CD4-positive, alpha-beta memory T cell (primary cell): ENCODE measurements around the gene VEGFC. TPM values are rescaled to one million over a fixed set of nuclear protein-coding genes. Genes with fewer than 3 reads are reported as not detected.

Experiments
- CTCF ChIA-PET: fragments of 350-600 bp; sonication (Branson Sonifier 250); formaldehyde crosslinking; loops from one replicate; lab custom pipeline; 2021; ENCODE audit warnings: inconsistent platforms; ENCODE audit not compliant: partially characterized antibody; lab: Charles Lee
- POLR2A ChIA-PET: fragments of 350-600 bp; sonication (Branson Sonifier 250); formaldehyde crosslinking; loops from one replicate; lab custom pipeline; 2021; ENCODE audit not compliant: partially characterized antibody; lab: Charles Lee
- DNase-seq, 5 donors: peaks; one replicate each; pipeline versions ENCODE4 v3.0.0 to v3.0.0-alpha.2; 2020 to 2022; ENCODE audit warnings: mixed read lengths in 1 of 5
- H3K27ac ChIP-seq: one replicate; pipeline ENCODE4 v1.7.0; 2013; ENCODE audit warnings: low read depth, low read length
- H3K27me3 ChIP-seq: 2 replicates; pipeline ENCODE4 v1.7.0; 2013; ENCODE audit warnings: mild to moderate bottlenecking, low read length, moderate library complexity; ENCODE audit not compliant: insufficient read depth
- H3K36me3 ChIP-seq: 2 replicates; pipeline ENCODE4 v1.7.0; 2013; ENCODE audit warnings: mild to moderate bottlenecking, low read length, moderate library complexity; ENCODE audit not compliant: insufficient read depth
- H3K4me1 ChIP-seq: 2 replicates; pipeline ENCODE4 v1.7.0; 2013; ENCODE audit warnings: mild to moderate bottlenecking, low read length, moderate library complexity; ENCODE audit not compliant: insufficient read depth
- H3K4me3 ChIP-seq, 2 donors: one replicate each; pipeline ENCODE4 v1.7.0; 2013; ENCODE audit warnings: low read length in 2 of 2, mild to moderate bottlenecking in 1 of 2
- H3K9me3 ChIP-seq, 2 donors: one replicate each; pipeline ENCODE4 v1.7.0; 2013; ENCODE audit warnings: low read length in 2 of 2, control low read depth in 1 of 2; ENCODE audit not compliant: control insufficient read depth in 1 of 2
- H3K27ac Mint-ChIP-seq, 7 donors: one replicate each; pipeline ENCODE4 v1.8.0; 2020 to 2021; ENCODE audit warnings: mixed read lengths in 7 of 7, mild to moderate bottlenecking in 6 of 7, inconsistent platforms in 3 of 7, moderate library complexity in 3 of 7
- H3K27me3 Mint-ChIP-seq, 2 donors: one replicate each; pipeline ENCODE4 v1.8.0; 2020 to 2021; ENCODE audit warnings: mixed read lengths in 2 of 2
- H3K36me3 Mint-ChIP-seq, 2 donors: one replicate each; pipeline ENCODE4 v1.8.0; 2020 to 2021; ENCODE audit warnings: mixed read lengths in 2 of 2, inconsistent platforms in 1 of 2, mild to moderate bottlenecking in 1 of 2
- H3K4me1 Mint-ChIP-seq, 4 donors: one replicate each; pipeline ENCODE4 v1.8.0; 2020 to 2021; ENCODE audit warnings: mixed read lengths in 4 of 4, mild to moderate bottlenecking in 1 of 4
- H3K4me3 Mint-ChIP-seq, 8 donors: one replicate each; pipeline ENCODE4 v1.8.0; 2020 to 2021; ENCODE audit warnings: mixed read lengths in 8 of 8, mild to moderate bottlenecking in 7 of 8, moderate library complexity in 6 of 8, inconsistent platforms in 3 of 8
- H3K9me3 Mint-ChIP-seq, 8 donors: one replicate each; pipeline ENCODE4 v1.8.0; 2020 to 2021; ENCODE audit warnings: mixed read lengths in 8 of 8, mild to moderate bottlenecking in 5 of 8, inconsistent platforms in 3 of 8, moderate library complexity in 1 of 8
- intact Hi-C: fragments of 100-400 bp; cut with micrococcal nuclease; formaldehyde crosslinking; loops from one replicate; pipeline ENCODE4 v1.15.1; 2023
- polyA plus RNA-seq, 2 donors: library from polyadenylated mRNA; unstranded; fragments of 300-500 nt; fragmentation: Illumina TruSeq; gene quantifications; one replicate each; pipeline ENCODE4 v1.2.3, GENCODE V29; 2021
- total RNA-seq, 2 experiments: library from RNA; stranded (reverse); gene quantifications; one replicate each; pipeline ENCODE4 v1.2.3, GENCODE V29; 2021

Gene VEGFC
- total and polyA plus RNA-seq, 4 experiments from 2014 or later, result not detected

DNA sequence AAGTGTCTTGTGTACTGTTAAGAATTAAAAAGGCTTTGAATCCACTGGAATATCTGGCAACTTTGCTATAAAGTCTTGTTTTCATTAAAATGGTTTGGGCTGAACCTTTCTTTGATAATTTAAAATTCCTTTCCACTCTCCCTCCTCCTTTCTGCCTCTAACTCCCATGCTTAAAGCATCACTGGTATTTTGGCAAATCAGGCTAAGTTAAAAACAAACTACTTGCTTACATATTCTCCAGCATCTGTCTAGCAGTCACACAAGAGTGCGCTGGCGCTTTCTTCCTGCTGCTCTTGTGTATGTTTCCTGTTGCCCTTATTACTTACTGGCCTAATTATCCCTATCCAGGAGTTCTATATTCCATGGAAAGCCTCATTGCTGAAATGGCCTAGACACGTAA is 136.6 kb downstream of the VEGFC start:
- H3K27me3 Mint-ChIP-seq, result no peaks in the 10 kb centered on the region
- CTCF ChIA-PET, result no interaction called here
- intact Hi-C loops, result no loop called here

DNA sequence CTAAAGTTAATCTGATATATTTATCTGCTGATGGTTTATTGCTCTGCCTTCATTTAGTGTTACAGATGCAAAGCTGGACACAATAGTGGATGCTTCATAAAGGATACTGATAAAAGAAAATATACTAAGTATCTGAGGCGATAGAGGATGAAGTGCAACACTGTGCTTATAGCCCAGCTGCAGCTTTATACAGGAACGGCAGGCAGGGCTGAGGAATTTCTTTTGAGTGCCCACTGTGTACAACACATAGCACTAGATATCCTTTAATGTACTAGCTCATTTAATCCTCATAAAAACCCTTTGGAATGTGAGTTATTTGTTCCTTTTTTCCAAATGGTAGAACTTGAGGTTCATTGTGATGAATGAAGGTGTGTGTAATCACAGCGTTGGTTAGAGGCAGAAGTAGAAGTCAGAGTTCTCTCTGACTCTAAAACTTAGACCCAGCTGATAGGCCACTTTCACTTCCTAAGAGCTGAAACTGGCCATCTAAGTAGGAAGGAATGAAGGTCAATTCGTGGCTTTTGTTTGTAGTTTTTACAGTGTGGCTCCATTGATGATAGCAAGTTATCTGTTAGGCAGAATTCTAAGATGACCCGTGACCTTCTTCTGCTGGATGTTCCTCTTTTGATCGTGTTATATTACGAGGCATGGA is 138.0 kb downstream of the VEGFC start:
- H3K36me3 Mint-ChIP-seq, result no peaks in the 10 kb centered on the region
- H3K4me3 ChIP-seq, result no peak overlapping the region
- H3K27me3 ChIP-seq, result no peaks in the 10 kb centered on the region
- no peaks in the 10 kb centered on the region for H3K36me3 ChIP-seq
- no peak overlapping the region for H3K27ac Mint-ChIP-seq
- POLR2A ChIA-PET, result no interaction called here
- CTCF ChIA-PET, result no interaction called here
- no peak for DNase-seq
- intact Hi-C loops, result no loop called here
- H3K4me1 Mint-ChIP-seq, result no peaks in the 10 kb centered on the region
- no peak overlapping the region for H3K4me3 Mint-ChIP-seq
- no peaks in the 10 kb centered on the region for H3K9me3 ChIP-seq
- no peak overlapping the region for H3K27ac ChIP-seq
- no peaks in the 10 kb centered on the region for H3K4me1 ChIP-seq
- no peaks in the 10 kb centered on the region for H3K27me3 Mint-ChIP-seq
- peaks cover 0 to 7% (median 3%) of the 10 kb centered on the region in 8 donors for H3K9me3 Mint-ChIP-seq

More for the DNA sequence above, 136.6 kb downstream of the VEGFC start:
- Mint-ChIP-seq H3K36me3 (no peaks in the 10 kb centered on the region), H3K4me1 (no peaks in the 10 kb centered on the region), H3K9me3 (peaks cover 0 to 6% (median 4%) of the 10 kb centered on the region in 8 donors), H3K27ac (no peak overlapping the region), H3K4me3 (no peak overlapping the region)
- Histone ChIP-seq H3K4me3 (no peak overlapping the region), H3K36me3 (no peaks in the 10 kb centered on the region), H3K4me1 (no peaks in the 10 kb centered on the region), H3K27ac (no peak overlapping the region), H3K9me3 (no peaks in the 10 kb centered on the region), H3K27me3 (no peaks in the 10 kb centered on the region)
- DNase-seq, result no peak
- POLR2A ChIA-PET, result no interaction called here

DNA sequence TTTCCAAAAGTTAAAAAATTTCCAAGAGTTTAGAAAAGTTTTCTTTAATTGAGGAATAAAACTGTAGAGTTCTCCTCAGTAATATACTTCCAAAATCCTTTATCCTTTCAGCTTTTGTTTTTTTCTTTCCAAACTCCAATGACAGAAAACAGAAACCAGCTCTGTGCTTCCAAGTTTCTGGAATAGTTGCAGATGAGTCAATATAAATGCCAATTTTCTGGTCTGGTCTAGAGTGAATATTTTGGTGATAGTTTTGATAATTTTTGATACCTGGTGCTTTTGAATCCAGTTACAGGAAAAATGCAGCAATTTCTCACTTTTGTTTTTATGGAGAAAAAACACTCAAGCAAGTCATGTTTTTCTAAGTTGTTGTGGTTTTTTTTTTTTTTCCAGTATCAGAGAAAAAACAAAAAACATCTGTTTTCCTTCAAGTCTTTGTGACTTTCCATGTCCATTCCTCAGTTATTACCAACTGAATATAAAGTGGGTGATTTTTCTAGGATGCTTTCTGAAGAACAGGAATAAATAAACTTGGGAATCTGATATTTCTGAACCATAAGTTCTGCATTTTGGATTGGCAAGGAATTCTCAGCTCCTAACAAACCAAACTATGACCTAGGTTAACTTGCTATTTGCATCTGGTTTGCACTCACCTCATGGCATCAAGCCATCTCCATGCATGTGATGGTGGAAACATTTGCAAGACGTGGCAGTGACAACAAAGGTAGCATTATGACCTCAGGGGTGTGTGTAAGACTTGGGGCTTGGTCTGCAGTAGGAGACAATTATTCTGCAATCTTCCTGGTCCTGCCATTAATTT is 139.1 kb downstream of the VEGFC start:
- Mint-ChIP-seq H3K27me3 (no peaks in the 10 kb centered on the region), H3K27ac (no peak overlapping the region), H3K9me3 (peaks cover 0 to 6% (median 3%) of the 10 kb centered on the region in 8 donors), H3K4me1 (no peaks in the 10 kb centered on the region), H3K36me3 (no peaks in the 10 kb centered on the region), H3K4me3 (no peak overlapping the region)
- Histone ChIP-seq H3K27me3 (no peaks in the 10 kb centered on the region), H3K36me3 (no peaks in the 10 kb centered on the region), H3K4me3 (no peak overlapping the region), H3K9me3 (no peaks in the 10 kb centered on the region), H3K4me1 (no peaks in the 10 kb centered on the region), H3K27ac (no peak overlapping the region)
- intact Hi-C loops, result no loop called here
- no peak for DNase-seq
- ChIA-PET CTCF (no interaction called here), POLR2A (no interaction called here)

DNA sequence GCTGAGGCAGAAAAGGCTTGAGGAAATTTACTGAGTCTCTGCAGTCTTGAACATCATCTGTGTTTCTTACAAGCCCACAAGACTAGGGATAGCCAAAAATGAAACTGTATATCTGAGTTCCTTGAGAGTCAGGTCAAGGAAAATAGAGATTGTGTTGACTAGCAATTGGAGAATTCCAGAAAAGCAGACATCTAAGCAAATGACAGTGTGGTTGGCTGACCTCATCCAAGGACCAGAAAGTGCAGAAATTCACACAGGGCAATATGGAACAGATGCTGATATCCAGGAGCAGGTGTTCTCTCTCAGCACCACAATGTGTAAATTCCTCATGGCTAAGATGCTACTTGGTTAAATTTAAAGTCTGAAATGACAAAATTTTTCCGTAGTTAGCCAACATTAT is 146.4 kb downstream of the VEGFC start:
- Mint-ChIP-seq H3K9me3 (peaks cover 0 to 4% (median under 1%) of the 10 kb centered on the region in 8 donors), H3K27me3 (no peaks in the 10 kb centered on the region), H3K27ac (no peak overlapping the region), H3K36me3 (no peaks in the 10 kb centered on the region), H3K4me1 (no peaks in the 10 kb centered on the region), H3K4me3 (no peak overlapping the region)
- intact Hi-C loops, result no loop called here
- Histone ChIP-seq H3K27ac (no peak overlapping the region), H3K4me1 (no peaks in the 10 kb centered on the region), H3K27me3 (no peaks in the 10 kb centered on the region), H3K36me3 (no peaks in the 10 kb centered on the region), H3K4me3 (no peak overlapping the region), H3K9me3 (no peaks in the 10 kb centered on the region)
- POLR2A ChIA-PET, result no interaction called here
- CTCF ChIA-PET, result no interaction called here
- DNase-seq, result no peak

DNA sequence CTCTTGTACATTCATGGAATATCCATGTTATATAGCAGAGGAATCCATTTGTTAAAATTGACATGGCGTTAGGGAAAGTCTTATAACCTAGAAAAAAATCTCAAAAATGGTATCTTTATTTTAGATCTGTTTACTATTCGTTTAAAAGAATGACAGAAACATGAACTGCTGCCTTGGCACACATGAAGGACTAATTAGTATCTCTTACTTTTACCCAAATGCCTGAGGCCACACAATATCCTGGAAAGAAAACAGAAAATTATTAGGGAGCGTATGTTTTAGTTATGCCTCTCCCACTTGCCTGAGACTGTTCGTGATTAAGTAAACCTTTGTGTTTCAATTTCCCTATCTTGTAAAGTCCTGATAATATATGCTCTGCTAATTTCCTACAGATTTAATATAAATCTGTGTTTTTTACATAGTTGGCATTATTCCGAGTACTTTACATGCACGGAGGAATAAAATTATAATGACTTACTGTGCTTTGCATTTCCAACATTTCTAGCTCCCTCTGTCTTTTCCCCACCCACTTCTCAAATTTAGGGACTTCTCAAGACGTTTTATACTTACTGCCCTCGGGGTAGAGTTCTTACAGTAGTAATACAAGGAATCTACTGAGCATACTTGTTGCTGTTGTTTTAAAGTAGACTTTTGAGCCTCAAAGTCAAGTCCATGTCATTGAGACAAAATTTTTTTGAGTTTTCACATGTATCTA is 147.3 kb downstream of the VEGFC start:
- no peak overlapping the region for H3K4me3 ChIP-seq
- ChIA-PET CTCF (no interaction called here), POLR2A (no interaction called here)
- Mint-ChIP-seq H3K4me3 (no peak overlapping the region), H3K36me3 (no peaks in the 10 kb centered on the region), H3K27ac (no peak overlapping the region), H3K4me1 (no peaks in the 10 kb centered on the region), H3K9me3 (peaks cover 0 to 4% (median under 1%) of the 10 kb centered on the region in 8 donors), H3K27me3 (no peaks in the 10 kb centered on the region)
- no peaks in the 10 kb centered on the region for H3K36me3 ChIP-seq
- DNase-seq, result no peak
- H3K27me3 ChIP-seq, result no peaks in the 10 kb centered on the region
- no peaks in the 10 kb centered on the region for H3K9me3 ChIP-seq
- H3K27ac ChIP-seq, result no peak overlapping the region
- intact Hi-C loops, result no loop called here
- no peaks in the 10 kb centered on the region for H3K4me1 ChIP-seq

DNA sequence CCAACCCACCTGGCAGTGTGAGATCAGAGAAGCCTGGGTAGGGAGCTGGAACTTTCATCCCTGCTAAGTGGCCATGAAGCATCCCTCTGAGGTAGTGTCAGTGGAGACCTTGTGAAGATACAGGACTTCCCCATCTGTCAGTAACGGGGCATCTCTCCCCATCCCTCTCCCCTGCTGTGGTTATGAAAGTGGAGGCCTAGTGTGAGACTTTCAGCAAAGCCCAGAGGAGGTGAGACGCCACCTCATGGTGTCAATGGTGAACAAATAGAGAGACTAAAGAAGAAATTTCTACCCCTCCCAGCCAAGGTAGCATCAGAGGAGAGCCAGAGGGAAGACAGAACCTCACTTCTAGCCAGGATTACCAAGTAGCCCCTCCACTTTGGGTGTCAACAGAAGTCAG is 150.2 kb downstream of the VEGFC start:
- Histone ChIP-seq H3K4me1 (no peaks in the 10 kb centered on the region), H3K27me3 (no peaks in the 10 kb centered on the region), H3K36me3 (no peaks in the 10 kb centered on the region), H3K4me3 (no peak overlapping the region), H3K9me3 (no peaks in the 10 kb centered on the region), H3K27ac (no peak overlapping the region)
- ChIA-PET CTCF (no interaction called here), POLR2A (no interaction called here)
- Mint-ChIP-seq H3K4me1 (no peaks in the 10 kb centered on the region), H3K36me3 (no peaks in the 10 kb centered on the region), H3K4me3 (no peak overlapping the region), H3K9me3 (peaks cover 0 to 6% (median 2%) of the 10 kb centered on the region in 8 donors), H3K27ac (no peak overlapping the region), H3K27me3 (no peaks in the 10 kb centered on the region)
- DNase-seq, result no peak
- intact Hi-C loops, result no loop called here

DNA sequence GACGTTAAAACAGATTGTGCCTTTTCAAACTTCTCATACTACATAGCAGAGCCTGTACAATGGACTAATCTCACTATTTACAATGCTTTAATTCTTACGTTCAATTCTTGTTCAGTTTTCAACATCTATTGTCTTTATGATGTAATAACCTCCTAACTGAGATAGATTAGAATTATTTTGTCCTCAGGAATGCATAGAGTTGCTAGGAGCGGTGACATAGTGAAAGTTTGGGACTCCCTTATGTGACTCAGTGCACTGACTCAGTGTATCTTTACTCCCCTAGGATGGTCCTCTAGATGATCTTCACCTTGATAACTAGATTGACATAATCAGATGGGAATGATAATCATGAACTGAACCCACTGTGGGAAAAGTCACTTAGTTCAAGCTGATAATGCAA is 151.5 kb downstream of the VEGFC start:
- no peak overlapping the region for H3K4me3 Mint-ChIP-seq
- POLR2A ChIA-PET, result no interaction called here
- CTCF ChIA-PET, result no interaction called here

More for the DNA sequence above, 151.5 kb downstream of the VEGFC start:
- Histone ChIP-seq H3K4me1 (no peaks in the 10 kb centered on the region), H3K9me3 (no peaks in the 10 kb centered on the region), H3K36me3 (no peaks in the 10 kb centered on the region), H3K4me3 (no peak overlapping the region), H3K27me3 (no peaks in the 10 kb centered on the region), H3K27ac (no peak overlapping the region)
- no peaks in the 10 kb centered on the region for H3K36me3 Mint-ChIP-seq
- H3K27ac Mint-ChIP-seq, result no peak overlapping the region
- no peaks in the 10 kb centered on the region for H3K4me1 Mint-ChIP-seq
- no peaks in the 10 kb centered on the region for H3K27me3 Mint-ChIP-seq
- peaks cover 0 to 6% (median 1%) of the 10 kb centered on the region in 8 donors for H3K9me3 Mint-ChIP-seq
- intact Hi-C loops, result no loop called here
- DNase-seq, result no peak
